H1 (cell line): ENCODE results near the gene BAAT.

Experiments
- CTCF ChIP-seq, 3 experiments: IDR thresholded peaks; 1 replicate in 2 of 3; 2 replicates in 1 of 3; pipeline versions ENCODE4 v1.5.1 to v1.6.1; 2011; ENCODE audit warnings: low read length in 3 of 3, mild to moderate bottlenecking in 3 of 3, inconsistent platforms in 2 of 3, low read depth in 1 of 3, moderate library complexity in 1 of 3; ENCODE audit not compliant: insufficient read depth in 1 of 3; ENCODE audit errors: control extremely low read depth in 1 of 3
- POLR2A ChIP-seq, 2 experiments: IDR thresholded peaks; 1 replicate in 1 of 2; 2 replicates in 1 of 2; pipeline ENCODE4 v1.6.1; 2011; ENCODE audit warnings: low read depth in 2 of 2, low read length in 2 of 2, mild to moderate bottlenecking in 2 of 2; ENCODE audit errors: control extremely low read depth in 1 of 2

- TF ChIP-seq CTCF (IDR thresholded peaks at IDR 0.05; ENCODE audit: control extremely low read depth in 1 of 3, insufficient read depth in 1 of 3, low read depth in 1 of 3, low read length in 3 of 3) (no peak), POLR2A (IDR thresholded peaks at IDR 0.05; ENCODE audit: control extremely low read depth in 1 of 2, low read depth in 2 of 2, low read length in 2 of 2) (no peak)
These were observed 58.3 kb downstream of the BAAT start for GRCh38 chr9:101326501-101326900.
